Measurements from ENCODE around the gene TNFRSF1B.
A peak's percentile ranks its signal among the peaks of the same experiment; 100 is the strongest.

TNFRSF1B gene

DNA sequence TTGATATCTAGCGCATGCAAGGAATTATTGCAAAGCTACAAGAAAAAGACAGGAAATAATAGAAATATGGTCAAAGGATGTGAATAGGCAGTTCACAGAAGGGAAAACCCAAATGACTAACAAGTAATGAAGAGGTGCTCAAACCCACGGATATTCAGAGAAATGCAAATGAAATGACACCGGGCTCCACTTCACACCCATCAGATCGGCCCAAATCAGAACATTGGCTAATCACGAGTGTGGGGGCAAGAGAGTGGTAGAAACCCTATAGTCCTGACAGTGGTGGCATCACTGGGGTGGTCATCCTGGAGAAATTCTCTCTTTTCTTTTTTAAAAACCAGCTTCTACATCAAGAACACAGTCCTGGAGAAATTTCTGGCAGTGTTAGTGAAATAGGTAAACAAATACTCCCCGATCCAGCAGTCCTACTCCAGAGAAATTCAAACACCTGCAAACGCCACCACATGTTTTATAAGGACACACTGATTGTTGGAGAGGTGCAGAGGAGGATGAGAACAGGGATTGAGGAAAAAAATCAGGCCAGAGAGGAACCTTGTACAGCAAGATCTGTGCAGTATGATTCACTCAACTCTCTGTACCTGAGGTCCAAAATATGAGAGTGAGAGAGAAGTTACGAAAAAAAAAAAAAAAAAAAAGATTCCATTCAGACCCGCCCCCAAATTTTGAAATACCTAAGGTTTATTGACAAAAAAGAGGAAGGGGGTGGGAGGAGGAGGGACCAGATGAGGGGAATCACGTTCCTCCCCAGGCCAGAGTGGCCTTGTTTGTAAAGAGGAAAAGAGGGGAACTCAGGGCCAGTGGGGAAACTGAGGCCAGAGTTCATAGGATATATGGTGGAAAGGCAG, 9.2 kb upstream of the TNFRSF1B start:
- no peak for DNase-seq (ENCODE audit: low read depth in 3 of 3)

DNA sequence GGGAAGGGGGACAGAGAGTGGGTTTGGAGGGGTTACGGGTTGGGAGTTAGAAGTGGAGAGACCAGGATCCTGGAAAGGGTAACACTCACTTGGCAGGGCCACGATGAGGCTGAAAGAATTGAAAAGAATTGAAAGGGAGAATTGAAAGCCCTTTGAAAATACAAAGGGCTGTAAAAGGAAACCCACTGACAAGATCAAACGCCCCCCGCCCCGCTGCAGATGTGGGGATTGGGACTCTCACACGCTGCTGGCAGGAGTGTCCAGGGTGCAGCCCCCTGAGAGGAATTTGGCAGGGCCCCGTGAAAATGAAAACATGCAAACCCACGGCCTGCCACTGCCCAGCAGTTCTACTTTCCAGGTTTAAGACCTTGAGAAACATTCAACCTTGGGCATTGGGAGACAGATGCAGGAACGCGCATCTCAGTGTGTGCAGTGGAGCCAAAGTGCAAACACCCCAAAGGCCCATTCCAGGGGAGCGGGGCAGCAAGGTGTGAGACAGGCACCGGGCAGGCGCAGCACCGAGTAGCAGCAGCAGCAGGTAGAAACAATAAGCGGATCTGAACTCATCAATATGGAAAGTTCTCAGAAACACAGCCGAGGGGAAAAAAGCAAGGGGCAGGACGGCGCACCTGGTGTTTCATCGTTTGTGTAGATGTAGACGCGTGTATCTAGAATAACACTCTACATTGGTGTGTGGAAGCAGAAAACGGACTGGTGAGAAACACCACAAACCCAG, 8.3 kb upstream of the TNFRSF1B start:
- DNase-seq (ENCODE audit: low read depth in 3 of 3): no peak

DNA sequence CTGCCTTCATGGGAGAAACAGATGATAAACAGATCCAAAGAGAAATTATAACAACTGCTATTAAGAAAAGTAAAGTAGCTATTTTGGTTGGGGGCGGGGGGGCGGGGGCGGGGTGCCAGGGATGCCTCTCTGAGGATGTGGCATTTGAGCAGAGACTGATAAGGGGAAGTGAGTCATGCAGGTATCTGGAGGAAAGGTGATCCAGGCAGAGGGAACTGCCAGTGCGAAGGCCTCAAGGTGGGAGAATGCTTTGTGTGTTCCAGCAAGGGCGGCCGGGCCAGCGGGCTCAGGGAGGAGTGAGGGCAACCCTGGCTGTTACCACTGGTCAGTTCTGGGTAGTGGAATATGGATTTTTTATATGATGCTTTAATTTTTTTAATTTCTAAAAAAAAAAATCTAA, 7.0 kb upstream of the TNFRSF1B start:
- DNase-seq (ENCODE audit: low read depth in 3 of 3): no peak

- no peak for DNase-seq (ENCODE audit: low read depth in 3 of 3)
These were observed 5.5 kb upstream of the TNFRSF1B start for GRCh38 chr1:12161324-12161661.

- peak; percentile 54 to 78 (median 61) for DNase-seq (ENCODE audit: low read depth in 3 of 3)
These were observed 4.9 kb upstream of the TNFRSF1B start for GRCh38 chr1:12161662-12162458.

GRCh38 chr1:12162459-12163137, 4.2 kb upstream of the TNFRSF1B start:
- DNase-seq (ENCODE audit: low read depth in 3 of 3): no peak

DNA sequence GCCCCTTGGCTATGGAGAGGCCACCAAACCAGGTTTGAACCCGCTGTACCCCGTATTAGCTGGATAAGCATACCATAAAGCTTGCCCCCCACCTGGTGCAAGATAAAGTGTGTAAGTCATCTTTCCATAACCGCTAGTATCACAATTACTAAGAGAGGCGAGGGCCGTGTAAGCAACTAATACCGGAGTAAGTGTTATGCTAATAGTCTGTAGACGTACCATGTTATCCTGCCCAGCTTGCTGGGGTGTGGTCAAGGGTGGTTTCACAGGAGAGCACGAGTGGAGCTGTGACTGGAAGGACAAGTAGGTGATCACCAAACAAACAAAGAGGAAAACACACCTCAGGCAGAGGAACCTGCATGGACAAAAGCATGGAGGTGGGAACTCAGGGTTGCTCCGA, 3.6 kb upstream of the TNFRSF1B start:
- DNase-seq (ENCODE audit: low read depth in 3 of 3): no peak

DNA sequence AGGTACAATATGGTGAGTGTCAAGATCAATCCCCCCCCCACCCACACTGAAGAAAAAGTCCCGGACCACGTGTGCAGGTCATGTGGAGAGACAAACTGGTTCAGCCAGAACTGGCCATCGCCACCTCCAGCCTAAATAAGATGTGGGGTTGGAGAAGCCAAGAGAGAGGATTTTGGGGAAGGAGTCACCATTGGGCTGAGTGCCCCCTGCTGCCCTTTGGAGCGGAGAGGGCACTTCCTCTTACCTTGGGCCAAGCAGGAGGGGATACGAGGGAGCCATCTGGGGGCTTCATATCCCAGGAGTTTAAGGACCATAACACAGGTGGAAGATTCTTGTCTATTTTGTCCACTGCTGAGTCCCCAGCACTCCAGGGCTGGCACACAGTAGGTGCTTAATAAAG, 2.6 kb upstream of the TNFRSF1B start:
- DNase-seq (ENCODE audit: low read depth in 3 of 3): no peak

- DNase-seq (ENCODE audit: low read depth in 3 of 3): no peak
These were observed 1.4 kb upstream of the TNFRSF1B start for GRCh38 chr1:12165342-12165741.

DNA sequence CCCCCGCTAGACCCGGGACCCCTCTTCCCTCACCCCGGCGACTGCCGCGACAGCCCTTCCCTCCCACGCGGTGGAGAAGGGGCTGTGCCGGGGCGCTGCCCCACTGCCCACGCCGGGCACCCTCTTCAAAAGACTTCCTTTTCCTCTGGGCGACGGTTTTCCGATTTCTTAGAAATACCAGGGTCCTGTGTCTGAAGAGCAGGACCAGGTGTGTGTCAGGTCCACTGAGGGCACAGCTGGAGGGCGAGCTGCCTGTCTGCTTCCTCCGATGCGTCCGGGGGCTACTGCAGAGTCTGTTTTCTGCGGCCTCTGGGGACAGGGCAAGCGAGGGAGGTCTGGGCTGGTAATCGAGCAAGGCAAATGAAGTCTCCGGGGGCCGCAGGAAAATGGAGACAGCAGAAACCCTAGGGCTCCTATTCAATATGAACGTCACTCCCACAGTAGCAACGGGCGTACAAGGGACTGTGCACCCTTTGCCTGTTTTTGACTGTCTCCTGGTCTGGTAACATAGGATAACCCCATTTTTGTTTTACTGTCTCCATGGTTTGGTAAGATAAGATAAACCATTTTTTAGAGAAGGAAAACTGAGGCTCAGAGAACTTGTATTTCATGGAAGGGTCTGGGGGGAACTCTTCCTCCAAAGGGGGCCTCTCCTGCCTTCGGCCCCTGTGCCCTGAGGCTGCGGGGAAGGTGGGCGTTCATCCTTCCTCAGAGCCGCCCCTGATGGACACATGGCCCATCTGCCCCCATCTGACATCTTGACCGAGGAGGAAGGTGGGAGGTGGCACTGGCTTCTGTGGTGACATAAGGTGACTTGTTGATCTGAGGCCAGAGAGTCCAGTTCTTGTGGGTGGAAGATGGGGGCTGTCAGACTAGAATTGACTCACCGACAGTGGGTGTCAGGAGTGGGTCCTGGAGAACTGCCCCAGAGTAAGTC, 970 bp downstream of the TNFRSF1B start:
- DNase-seq (ENCODE audit: low read depth in 3 of 3): no peak

DNA sequence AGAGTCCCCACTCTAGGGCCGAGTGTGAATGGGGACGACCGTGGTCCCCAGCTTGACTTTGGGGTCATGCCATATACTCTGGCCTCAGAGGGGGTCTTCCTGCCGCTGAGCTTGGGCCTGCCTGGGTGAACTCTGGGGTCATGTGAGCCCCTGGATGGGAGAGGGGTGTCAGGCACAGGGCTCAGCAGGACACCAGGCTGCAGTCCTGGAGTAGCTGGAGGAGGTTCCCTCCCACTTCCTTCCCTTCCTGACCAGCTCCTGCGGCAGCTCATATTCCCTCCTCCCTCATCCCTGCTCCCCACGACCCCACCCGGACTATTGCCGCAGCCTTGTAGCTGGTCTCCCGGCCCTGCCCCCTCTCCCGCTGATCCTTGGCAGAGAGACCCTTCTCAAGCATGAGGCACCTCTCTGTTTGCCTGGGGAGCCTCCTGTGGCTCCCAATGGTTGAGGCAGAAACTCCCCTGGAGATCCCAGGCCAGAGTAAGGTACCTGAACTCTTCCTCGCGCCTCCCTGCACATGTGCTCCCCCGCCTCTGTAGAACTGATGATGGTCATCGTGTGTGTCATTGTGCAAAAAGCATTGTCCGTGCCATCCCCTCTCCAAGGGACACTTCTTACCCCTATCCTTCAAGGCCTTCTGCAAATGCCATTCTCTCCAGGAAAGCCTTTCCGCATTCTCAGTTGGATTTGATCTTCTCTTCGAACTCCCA, 1.8 kb downstream of the TNFRSF1B start:
- no peak for DNase-seq (ENCODE audit: low read depth in 3 of 3)

- DNase-seq (ENCODE audit: low read depth in 3 of 3): no peak
These were observed 2.8 kb downstream of the TNFRSF1B start for GRCh38 chr1:12169442-12170135.

DNA sequence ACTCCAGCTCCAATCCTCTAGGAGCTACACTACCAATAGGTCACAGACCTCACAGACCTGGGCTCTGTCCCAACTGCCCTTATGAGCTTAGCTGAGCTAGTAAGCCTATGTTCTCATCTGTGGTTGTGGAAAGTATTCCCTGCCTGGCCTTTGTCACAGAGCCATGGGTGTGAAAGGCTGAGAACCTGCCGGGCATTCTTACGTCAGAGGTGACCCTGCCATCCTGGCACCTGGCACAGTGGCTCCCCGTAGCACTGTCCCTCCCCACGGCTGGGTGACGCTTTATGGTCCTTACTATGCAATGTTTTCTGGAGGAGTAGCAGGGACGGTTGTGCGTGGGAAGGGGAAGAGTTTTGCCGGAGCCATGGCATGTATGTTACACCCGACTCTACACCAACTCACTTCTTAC, 3.5 kb downstream of the TNFRSF1B start:
- DNase-seq (ENCODE audit: low read depth in 3 of 3): no peak

- no peak for DNase-seq (ENCODE audit: low read depth in 3 of 3)
These were observed 4.6 kb downstream of the TNFRSF1B start for GRCh38 chr1:12171206-12172041.

- DNase-seq (ENCODE audit: low read depth in 3 of 3): no peak
These were observed 5.5 kb downstream of the TNFRSF1B start for GRCh38 chr1:12172042-12172851.

DNA sequence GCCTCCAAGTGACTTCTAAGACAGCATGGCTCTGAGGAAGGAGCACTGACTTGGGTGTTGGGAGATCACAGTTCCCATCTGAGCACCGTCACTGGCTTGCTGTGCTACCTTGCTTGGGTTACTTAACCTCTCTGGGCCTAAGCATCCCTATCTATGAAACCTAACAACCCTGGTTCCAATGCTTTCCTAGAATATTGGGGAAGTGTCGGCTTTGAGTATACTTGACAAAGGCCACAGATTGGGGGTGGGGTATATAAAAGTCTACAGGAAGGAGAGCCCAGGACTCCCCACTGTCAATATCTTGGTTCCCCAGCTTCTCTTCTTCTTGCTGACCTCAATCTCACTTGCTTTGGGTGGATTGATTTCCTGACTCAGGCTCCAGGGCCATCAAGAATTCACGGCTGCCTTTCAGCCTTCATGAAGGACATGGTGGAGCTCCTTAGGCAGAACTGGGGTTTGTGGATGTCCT, 6.3 kb downstream of the TNFRSF1B start:
- no peak for DNase-seq (ENCODE audit: low read depth in 3 of 3)

GRCh38 chr1:12173631-12174121, 6.9 kb downstream of the TNFRSF1B start:
- DNase-seq (ENCODE audit: low read depth in 3 of 3): peak; percentile 68 to 89 (median 88)
